HG02870 (cell line): ENCODE data around the gene TRAF3IP1.
"Not testable (repeated sequence)": the region's sequence is repeated elsewhere in the genome, so short reads cannot be mapped to it uniquely, and the experiment has no call there.

ENCODE experiments used
- ATAC-seq: cut with Tn5 transposase; IDR thresholded peaks from one replicate; pipeline ENCODE4 v1.9.1; 2021; ENCODE audit warnings: mild to moderate bottlenecking, moderate library complexity; ENCODE audit not compliant: unreplicated experiment

The TRAF3IP1 gene, protein sequence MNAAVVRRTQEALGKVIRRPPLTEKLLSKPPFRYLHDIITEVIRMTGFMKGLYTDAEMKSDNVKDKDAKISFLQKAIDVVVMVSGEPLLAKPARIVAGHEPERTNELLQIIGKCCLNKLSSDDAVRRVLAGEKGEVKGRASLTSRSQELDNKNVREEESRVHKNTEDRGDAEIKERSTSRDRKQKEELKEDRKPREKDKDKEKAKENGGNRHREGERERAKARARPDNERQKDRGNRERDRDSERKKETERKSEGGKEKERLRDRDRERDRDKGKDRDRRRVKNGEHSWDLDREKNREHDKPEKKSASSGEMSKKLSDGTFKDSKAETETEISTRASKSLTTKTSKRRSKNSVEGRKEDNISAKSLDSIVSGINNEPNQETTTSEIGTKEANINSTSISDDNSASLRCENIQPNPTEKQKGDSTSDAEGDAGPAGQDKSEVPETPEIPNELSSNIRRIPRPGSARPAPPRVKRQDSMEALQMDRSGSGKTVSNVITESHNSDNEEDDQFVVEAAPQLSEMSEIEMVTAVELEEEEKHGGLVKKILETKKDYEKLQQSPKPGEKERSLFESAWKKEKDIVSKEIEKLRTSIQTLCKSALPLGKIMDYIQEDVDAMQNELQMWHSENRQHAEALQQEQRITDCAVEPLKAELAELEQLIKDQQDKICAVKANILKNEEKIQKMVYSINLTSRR

DNA sequence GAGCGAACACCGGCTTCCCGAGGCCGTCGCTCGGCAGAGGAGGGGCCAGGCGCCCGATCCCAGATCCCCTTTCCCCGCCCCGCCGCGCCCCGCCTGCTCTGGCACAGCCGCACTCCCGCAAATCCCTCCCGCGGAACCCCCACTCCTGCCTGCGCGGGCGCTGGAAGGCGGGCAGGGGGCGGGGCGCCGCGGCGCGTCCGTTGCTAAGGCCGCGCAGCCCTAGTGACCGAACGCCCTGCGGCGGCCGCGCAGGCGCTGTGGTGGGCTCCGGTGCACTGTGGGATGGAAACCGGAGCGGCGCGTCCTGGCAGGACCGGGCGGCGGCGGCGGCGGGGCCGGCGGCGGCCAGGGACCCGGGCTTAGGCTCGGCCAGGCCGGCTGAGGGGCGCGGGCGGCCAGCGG, at the start of gene TRAF3IP1:
TRAF3IP1 (plus strand) TSS at position 273 of the 402 bp plus-strand sequence. CDS start 145 bp downstream, outside the sequence.
- peak; percentile 83 for ATAC-seq

DNA sequence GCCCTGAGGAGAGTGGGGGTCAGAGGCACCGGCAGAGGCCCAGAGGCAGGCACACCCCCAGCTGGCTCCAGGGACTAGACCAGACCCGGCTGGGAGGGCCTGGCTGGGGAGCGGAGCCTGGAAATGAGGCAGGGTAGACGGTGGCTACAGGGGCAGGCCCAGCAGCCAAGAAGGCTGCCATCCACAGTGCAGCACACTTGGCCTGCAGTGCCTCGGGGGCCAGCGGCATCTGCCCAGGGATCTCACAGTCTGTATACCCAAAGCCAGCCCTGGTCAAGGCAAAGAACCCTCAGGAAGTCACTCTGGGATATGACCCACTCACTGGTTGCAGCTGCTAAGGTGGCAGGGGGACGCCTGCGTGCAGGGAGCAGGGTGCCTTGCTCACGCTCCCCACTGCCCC, 49.7 kb upstream of the TRAF3IP1 start:
- no peak for ATAC-seq

DNA sequence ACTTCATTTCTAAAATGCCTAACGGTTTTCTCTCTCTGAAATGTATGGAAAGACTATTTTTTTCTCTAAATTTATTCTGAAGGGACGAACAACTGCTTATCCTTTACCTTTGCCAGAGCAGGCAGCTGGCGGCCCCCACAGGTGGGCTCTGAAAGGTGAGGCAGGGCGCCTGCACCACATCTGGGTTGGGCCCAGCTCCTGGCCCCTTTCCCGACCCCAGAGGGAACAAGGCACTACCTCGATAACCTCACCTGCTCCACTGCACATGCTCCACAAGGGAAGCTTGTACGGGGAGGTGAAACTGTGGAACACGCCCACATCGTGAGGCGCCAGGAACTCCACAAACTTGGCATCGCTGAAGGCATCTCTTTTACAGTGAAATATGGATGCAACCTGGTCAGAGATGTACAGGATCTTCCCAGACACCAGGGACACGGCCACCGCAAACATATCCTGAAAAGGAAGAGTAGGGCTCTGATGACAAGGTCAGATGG, 49.2 kb upstream of the TRAF3IP1 start:
- ATAC-seq, result no peak

DNA sequence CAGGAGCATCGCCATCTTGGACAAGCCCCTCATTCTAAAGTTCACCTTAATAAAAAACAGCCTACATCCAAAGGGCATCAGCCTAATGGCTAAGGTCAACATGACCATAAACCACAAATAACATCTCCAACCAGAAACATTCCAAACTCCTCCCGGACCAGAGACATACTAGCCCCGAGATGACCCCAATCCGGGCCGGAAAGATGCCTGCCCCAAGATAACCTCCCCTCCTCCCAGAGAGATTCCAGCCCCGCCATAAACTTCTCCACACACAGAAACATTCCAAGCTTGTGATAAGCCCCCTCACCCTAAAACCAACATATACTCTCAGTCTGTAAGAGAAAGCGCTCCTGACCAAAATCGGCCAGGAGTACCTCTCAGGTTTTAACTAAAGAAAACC, 48.6 kb upstream of the TRAF3IP1 start:
- not testable (repeated sequence) for ATAC-seq

DNA sequence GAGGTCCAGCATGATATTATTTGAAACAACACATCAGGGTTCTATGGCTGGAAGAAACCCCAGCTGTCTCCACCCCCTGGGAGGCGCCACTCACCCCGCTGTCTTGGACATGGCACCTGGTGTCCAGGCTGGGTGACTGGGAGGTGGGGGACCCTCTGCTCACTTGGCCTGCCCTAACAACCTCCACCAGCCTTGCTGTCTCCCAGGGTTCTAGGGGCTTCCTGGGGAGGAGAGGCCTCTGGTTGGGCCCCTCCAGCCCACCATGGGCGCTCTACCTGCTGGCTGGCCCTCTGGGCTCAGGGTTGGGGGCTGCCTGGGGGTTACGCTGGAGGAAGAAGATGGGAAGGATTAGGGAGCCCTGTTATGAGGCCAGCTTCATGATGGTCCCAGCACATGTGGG, 48.2 kb upstream of the TRAF3IP1 start:
- no peak for ATAC-seq

DNA sequence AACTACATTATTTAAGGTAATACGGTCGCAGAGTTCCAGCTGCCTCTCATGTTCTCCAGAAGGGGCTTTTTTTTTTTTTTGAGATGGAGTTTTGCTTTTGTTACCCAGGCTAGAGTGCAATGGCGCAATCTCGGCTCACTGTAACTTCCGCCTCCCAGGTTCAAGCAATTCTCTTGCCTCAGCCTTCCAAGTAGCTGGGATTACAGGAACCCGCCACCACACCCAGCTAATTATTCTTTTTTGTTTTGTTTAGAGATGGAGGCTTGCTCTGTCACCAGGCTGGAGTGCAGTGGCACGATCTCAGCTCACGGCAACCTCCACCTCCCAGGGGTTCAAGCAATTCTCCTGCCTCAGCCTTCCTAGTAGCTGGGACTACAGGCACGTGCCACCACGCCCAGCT, 46.9 kb upstream of the TRAF3IP1 start:
- not testable (repeated sequence) for ATAC-seq

DNA sequence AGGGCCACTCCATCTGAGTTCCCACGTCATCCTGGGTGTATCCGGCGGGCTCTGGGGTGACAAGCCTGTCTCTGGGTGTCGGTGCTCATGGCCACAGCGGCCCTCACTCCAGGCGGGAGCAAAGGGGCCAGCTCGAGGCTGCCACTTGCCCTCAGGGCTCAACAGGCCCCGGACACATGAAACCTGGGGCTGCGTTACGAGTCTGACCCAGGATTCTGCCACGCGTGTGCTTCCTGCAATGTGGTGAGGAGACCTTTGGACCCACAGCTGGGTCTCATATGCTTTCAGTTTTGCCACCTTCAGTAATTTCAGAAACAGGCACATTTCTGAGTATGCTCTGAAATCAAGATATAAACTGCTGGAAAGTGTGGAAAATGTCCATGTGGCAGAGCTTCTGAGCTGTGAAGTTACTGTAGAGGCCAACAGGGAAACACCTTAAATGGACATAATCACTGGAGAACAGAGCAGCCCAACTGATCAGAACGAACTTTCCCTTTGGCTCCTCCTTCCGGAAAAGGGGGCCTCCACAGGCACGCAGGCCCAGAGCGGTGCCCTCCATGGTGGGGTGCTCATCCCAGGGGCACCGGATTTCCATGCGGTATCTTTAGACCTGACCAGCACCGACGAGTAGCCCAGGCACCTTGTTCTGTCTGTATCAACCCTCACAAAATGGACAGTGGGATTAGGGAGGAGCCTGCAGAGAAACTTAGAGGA, 46.0 kb upstream of the TRAF3IP1 start:
- no peak for ATAC-seq

DNA sequence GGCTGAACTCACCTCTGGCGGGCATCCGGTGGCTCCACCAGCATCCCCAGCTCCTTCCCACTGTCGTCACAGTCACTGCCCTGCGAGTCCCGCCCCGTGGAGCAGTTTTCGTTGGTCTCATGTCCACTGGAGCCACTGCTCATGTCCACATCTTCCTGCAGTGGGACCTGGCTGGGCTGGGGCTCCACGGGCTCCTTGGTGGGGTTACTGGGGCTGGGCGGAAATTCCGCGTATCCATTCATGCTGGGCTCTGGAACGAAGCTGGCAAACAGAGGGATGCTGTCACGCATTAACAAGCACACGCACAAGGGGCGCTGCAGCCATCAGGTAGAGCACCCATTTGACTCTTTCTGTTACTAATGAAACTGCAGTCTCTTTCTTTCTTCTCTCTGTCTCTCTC, 42.6 kb upstream of the TRAF3IP1 start:
- ATAC-seq, result no peak

DNA sequence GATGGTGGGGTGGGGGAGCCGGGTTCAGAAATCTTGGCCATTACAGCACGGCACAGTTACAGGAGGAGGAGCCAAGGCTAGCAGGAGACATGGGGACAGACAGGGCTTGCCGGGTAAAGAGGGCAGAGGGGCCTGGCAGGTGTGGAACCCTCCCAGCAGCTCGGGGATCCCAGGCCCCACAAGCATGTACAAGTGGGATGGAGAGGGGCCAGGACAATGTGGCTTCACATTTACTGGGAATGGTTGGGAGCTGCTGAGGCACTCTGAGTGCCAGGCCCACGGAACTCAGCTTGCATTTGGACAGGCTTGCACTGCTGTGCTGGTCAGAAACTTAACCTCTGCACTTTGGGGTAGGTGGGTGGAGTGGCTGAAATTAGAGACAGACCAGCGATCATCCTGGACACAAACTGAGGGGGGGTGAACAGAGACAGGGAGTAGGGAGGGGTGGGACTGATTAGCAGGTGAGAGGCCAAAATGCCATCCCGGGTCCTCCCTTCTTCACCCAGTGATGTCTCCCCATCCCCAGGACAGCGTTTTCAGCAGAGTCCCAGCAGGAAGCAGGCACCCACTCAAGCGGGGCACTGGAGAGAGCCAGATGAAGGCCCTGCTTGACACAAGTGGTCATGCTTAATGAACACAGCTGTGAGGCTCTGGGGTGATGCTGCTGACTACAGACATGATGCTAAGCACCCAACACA, 41.5 kb upstream of the TRAF3IP1 start:
- ATAC-seq, result no peak

DNA sequence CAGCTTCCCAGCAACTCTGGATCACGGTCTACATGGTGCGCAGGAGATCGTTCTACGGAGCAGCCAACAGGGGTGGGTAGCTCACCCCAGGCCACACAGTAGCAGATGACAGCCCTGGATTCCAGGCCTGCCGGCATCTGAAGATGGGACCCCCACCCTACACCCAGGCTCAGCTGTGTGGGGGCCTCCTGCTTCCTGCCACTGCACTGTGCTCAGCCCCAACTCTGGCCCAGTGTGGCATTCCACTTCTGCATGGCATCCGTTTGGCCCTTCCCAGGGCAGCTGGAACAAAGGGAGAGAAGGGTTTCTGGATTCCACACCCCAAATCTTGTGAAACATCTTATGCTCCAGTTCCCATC, 41.0 kb upstream of the TRAF3IP1 start:
- ATAC-seq, result no peak

DNA sequence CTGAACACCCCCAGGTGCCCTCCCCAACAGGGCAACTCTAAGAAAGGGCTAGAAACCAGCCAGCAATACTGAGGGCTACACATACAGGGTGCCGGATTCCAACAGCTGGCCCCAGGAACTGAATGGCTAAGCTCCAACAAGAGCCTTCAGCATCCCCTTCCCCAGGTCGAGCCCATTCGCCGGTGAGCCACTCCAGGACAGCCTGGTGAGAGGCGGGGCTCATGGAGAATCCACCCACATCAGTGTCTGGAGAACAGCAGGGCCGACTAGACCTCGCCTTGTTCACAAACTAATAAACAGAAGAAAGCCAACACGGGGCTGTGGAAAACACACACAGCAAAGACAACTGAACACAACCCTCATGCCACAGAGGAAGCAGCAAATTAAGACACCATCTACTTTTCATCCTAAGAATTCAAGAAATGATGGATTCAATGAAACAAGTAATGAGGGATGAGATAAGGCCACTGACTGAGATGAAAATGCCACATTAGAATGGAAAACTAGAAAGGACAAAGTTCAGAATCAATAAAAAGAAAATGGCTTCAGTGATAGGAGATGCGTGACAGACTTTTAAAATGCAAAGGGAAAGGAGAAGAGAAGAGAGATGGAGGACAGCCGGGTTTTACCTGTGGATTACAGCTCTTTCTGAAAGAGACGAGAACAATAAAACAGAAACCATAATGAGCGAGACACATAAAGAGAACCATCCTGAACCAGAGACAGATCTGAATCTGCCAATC, 40.1 kb upstream of the TRAF3IP1 start:
- no peak for ATAC-seq

DNA sequence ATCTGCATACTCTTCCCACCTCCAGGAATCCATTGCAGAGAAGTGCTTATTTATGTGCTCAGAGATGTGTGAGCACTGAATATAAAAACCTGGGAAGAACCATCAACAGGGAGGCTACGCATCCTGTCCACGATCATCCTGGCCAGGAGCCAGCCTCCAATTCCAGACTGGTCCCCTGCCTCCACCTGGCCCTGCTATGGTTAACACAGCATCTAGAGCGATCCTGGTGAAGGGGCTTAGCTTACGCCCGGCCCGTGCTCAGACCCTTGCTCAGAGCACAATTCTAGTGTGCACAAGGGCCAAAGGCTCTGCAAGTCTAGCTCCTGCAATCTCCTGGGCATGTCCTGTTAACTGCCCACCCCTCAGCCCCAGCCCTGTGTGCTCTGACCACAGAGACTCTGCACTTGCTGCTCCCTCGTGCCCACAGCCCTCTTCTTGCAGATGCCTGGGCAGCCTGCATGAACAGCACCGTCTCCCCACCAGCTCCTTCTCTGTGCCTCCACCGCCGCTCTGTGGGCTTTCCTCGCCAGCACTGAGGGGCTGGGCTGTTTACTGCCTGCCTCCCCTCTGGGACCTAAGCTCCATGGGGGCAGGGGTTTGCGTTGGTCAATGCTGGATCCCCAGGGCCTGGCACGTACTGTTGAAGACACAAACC, 38.4 kb upstream of the TRAF3IP1 start:
- ATAC-seq, result no peak

DNA sequence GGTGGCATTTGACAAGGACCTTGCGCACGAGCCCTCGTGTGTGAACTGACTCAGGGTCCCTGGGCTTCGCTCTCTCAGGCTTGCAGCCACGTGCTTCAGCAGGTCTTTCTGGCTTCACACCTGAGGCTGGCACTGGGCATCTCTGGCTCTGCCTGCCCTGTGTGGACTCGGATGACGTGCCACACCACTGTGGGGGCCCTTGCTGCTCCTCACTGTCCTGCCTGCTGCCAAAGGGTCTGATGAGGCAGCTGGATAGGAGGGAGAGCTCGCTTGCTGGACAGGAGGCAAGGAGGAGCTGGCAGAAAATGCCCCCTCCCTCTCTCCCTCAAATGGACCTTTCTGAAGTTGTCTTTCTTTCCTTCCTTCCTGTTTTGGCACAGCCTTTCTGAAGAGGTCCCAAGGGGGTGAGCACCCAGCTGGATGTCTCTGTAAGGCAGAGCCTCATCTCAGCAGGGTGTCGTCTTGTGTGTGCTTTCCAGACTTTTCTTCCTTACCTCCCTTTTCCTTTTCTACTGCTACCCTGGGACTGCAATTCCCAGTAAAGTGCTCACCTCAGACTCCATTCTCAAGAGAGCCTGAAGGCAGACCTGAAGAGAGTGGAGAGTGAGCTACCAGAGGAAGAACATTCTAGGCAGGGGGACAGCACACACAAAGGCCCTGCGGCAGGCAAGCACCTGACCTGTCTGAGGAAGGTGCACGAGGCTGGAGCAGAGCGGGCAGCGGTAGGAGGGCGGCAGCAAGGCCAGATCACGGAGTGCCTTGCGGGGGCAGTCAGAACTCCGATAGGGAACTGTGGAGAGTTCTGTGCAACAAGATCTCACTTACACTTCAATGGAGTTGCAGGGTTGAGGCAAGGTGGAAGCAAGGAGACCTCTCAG, 37.2 kb upstream of the TRAF3IP1 start:
- no peak for ATAC-seq

DNA sequence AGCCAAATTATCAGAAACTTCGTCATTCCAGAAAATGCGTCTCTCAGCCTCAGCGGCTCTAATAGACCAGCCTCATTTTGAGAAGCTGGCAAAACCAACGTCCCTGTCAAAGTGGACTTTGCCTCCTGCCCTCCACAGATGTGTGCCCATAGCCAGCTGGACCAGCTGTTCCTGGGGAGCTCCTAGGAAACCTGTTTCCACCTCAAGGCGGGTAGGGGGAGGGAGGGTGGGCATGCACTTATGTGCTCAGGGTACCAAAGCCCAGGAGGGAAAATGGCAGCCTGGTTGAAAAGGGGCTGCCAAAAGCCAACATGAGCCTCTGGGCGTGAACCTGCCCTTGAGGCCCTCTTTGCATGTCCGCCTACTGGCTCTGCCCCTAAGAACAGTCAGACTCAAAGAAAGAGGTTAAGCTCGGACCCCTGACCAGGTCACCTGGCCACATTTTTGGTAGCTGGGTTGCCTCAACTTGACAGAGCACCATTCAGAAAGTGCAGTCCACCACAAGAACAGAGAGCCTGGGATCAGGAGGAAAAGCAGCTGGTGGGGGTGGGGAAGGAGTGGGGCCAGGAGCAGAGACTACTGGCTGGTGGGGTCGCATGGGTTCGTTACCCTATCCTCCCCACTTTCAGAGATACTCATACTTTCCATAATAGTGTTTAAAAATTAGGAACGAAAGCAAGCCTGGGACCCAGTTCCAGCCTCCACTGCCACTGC, 35.4 kb upstream of the TRAF3IP1 start:
- no peak for ATAC-seq

DNA sequence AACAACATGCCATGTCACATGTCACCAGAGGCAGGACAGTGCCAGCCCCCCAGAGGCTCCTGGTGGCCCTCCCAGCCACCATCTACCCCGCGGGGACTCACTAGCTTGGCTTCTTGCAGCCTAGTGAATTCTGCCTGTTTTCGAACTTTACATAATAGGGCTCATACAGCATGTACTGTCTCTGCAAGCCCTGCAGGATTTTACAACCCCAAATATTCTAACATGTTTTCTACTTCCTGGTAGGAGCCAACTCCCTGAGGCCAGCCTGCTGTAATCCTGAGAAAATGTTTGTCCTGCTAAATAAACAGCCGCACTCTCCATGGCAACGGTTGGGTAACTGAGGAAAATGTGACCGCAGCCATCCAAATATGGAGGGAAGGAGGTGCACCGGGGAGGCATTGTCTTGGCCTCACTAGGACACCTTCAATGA, 34.6 kb upstream of the TRAF3IP1 start:
- no peak for ATAC-seq

DNA sequence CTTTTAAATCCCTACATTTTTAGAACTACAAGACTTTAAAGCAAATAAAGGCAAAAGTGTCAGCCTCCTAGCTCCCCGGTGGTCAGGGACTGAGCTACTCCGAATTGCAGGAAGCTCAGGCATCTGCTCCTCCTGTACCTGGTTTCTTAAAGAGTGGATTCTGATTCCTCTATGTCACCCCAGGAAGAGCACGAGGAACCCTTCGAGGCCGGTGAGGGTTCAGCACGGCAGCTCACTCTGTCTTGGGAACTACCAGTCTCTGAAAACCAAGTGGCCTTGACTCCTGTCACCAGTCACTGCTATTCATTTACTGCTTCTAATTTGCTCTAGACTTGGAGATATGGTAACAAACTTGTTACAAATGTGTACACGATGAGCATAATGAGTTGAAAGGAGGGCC, 34.2 kb upstream of the TRAF3IP1 start:
- ATAC-seq, result no peak

DNA sequence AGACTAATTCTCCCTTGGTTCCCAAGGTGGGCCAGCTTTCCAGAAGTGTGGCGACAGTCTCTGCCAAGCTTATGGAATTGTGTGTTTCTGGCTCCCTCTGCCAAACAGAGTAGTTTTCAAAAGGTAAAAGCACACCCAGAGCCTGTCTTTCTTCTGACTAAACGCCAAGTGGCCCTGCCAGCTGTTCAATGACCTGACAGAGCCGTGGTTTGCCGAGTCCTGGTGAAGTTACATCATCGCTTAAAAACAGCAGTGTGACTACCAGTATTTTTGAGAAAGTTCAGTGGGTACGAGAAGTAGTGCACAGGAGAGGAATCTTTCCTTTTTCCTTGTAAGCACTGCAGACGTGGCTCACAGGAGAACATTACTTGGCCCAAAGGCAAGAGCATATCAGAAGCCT, 33.8 kb upstream of the TRAF3IP1 start:
- no peak for ATAC-seq
